NT2/D1 (cell line): ENCODE measurements around the gene ADPRS.

Experiments used
- SUZ12 ChIP-seq: IDR thresholded peaks from 2 replicates; pipeline ENCODE4 v1.6.1; 2011; ENCODE audit not compliant: insufficient read length, insufficient read depth; ENCODE audit errors: extremely low read depth
- YY1 ChIP-seq: IDR thresholded peaks from 2 replicates; pipeline ENCODE4 v1.6.1; 2011; ENCODE audit not compliant: insufficient read length, insufficient read depth
- ZNF274 ChIP-seq: IDR thresholded peaks from 2 replicates; pipeline ENCODE4 v1.6.1; 2011; ENCODE audit warnings: mild to moderate bottlenecking, low read depth, low read length

GRCh38 chr1:36067871-36068270 lies 20.8 kb upstream of the ADPRS start:
- TF ChIP-seq SUZ12 (no peak), ZNF274 (no peak), YY1 (no peak)
